ENCODE data around the gene SERPINB10. TPM values are rescaled to one million over a fixed set of nuclear protein-coding genes. Genes with fewer than 3 reads are reported as not detected.

The SERPINB10 gene
- total and polyA plus RNA-seq, 2 of the 8 experiments (the other 6 are each of a cell fraction or from before 2014, with no cell fraction given), result not detected

DNA sequence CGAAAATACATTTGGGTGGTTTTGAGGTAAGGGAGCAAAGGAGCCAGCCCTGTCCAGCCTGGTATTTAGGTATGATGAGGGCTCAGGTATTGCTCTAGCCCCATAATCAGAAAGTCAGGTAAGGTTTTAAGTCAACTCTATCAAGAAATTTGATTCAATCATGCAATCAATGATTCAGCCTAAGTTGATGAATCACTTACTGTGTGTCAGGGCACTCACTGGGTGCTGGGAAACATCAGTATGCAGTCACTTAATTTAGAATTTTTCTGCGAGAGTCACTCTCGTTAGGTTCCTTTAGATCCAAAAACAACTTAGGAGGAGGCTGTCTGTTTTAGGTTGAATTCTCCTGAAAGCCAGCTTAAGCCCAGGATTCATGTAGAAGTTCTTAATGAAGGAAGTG is 37.9 kb upstream of the SERPINB10 start:
- Histone ChIP-seq H4K91ac (replicated peaks; ENCODE audit: insufficient read length, low read length) (no peak overlapping the region), H3K56ac (replicated peaks; ENCODE audit: insufficient read length, low read depth, low read length) (no peak overlapping the region), H3K23me2 (ENCODE audit: low read depth, low read length) (no peaks in the 10 kb centered on the region), H4K5ac (ENCODE audit: insufficient read length, low read depth, low read length) (no peak overlapping the region), H2AFZ (ENCODE audit: low read length) (no peak overlapping the region), H2BK12ac (ENCODE audit: low read depth, low read length) (no peak overlapping the region), H3K4me1 (replicated peaks in 1 of 4; ENCODE audit: control insufficient read depth in 3 of 4, insufficient read depth in 4 of 4, low read length in 3 of 4) (no peaks in the 10 kb centered on the region), H4K20me1 (replicated peaks in 1 of 2; ENCODE audit: control insufficient read depth in 1 of 2, insufficient read depth in 2 of 2, low read length in 2 of 2) (no peaks in the 10 kb centered on the region), H3K9ac (replicated peaks in 1 of 4; ENCODE audit: extremely low read depth in 1 of 4, low read depth in 3 of 4, low read length in 3 of 4) (no peak overlapping the region), H2AK5ac (ENCODE audit: low read depth, low read length) (no peak overlapping the region), H2BK5ac (ENCODE audit: low read depth, low read length) (no peak overlapping the region), H3K14ac (ENCODE audit: insufficient read length) (no peak overlapping the region), H2BK20ac (ENCODE audit: low read length) (no peak overlapping the region), H3K27me3 (replicated peaks in 1 of 4; ENCODE audit: control insufficient read depth in 3 of 4, extremely low read depth in 1 of 4, insufficient read depth in 3 of 4, low read length in 3 of 4) (no peaks in the 10 kb centered on the region), H3K18ac (ENCODE audit: extremely low read depth, low read length) (no peak overlapping the region), H2BK120ac (replicated peaks; ENCODE audit: low read depth, low read length) (no peak overlapping the region), H3K36me3 (ENCODE audit: control insufficient read depth in 2 of 4, insufficient read depth in 4 of 4, low read length in 3 of 4) (no peaks in the 10 kb centered on the region; a peak in 1 of 8 replicates), H3K23ac (ENCODE audit: insufficient read length) (no peak overlapping the region), H3K79me1 (ENCODE audit: low read depth, low read length) (no peaks in the 10 kb centered on the region), H3K4me3 (ENCODE audit: extremely low read depth in 1 of 4, insufficient read depth in 2 of 4, low read depth in 3 of 4, low read length in 4 of 4) (no peak overlapping the region), H2BK15ac (ENCODE audit: low read length) (no peak overlapping the region), H3K9me3 (ENCODE audit: insufficient read depth in 2 of 2, low read depth in 1 of 2, low read length in 1 of 2) (no peaks in the 10 kb centered on the region), H3K27ac (ENCODE audit: low read depth, low read length) (no peak overlapping the region), H3K79me2 (ENCODE audit: control insufficient read depth in 1 of 2, insufficient read depth in 2 of 2, low read length in 2 of 2) (no peaks in the 10 kb centered on the region), H4K8ac (ENCODE audit: extremely low read depth, insufficient read depth, low read length) (no peak overlapping the region), H3K4ac (replicated peaks; ENCODE audit: insufficient read length, low read depth, low read length) (no peak overlapping the region), H3K4me2 (ENCODE audit: insufficient read depth in 1 of 2, low read depth in 2 of 2, low read length in 2 of 2) (no peak overlapping the region)
- CTCF ChIA-PET (ENCODE audit: partially characterized antibody), result interaction anchor here (0.7 to 1.0 kb wide), 3 partner anchors 15 to 26 kb away, joined by 3 to 4 read pairs (median 3); no protein-coding TSS in a partner anchor
- FAIRE-seq, result no peak
- 97% methylated on average over 3 of the region's 3 CpGs; no CpG with 5 or more reads in 1 of the 2 experiments for WGBS, 2 experiments (ENCODE audit: extremely low coverage in 1 of 2, insufficient coverage in 1 of 2, insufficient read length in 1 of 2, insufficient replicate concordance in 2 of 2, low coverage in 1 of 2, low lambda C conversion rate in 2 of 2, missing lambda C conversion rate in 1 of 2)
- POLR2A ChIA-PET (ENCODE audit: partially characterized antibody), result no interaction called here
- DNase-seq (ENCODE audit: low read depth in 1 of 2, low spot score in 2 of 2), result no peak
- no peak for TF ChIP-seq BRCA1 (IDR thresholded peaks at IDR 0.05; ENCODE audit: low read depth, low read length)
- TF ChIP-seq TEAD4 (IDR thresholded peaks at IDR 0.05; ENCODE audit: low read depth, low read length), result no peak
- no peak for TF ChIP-seq EP300 (IDR thresholded peaks at IDR 0.05; ENCODE audit: borderline replicate concordance in 1 of 2, low read depth in 2 of 2, low read length in 2 of 2)
- TF ChIP-seq NRF1 (IDR thresholded peaks at IDR 0.05; ENCODE audit: low read depth, low read length), result no peak
- no peak for TF ChIP-seq SRF (IDR thresholded peaks at IDR 0.05; ENCODE audit: low read depth, low read length)
- TF ChIP-seq, protein P1, sequence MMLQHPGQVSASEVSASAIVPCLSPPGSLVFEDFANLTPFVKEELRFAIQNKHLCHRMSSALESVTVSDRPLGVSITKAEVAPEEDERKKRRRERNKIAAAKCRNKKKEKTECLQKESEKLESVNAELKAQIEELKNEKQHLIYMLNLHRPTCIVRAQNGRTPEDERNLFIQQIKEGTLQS (IDR thresholded peaks at IDR 0.05; ENCODE audit: insufficient read depth, low read depth, low read length), result no peak
- TF ChIP-seq, protein P2, sequence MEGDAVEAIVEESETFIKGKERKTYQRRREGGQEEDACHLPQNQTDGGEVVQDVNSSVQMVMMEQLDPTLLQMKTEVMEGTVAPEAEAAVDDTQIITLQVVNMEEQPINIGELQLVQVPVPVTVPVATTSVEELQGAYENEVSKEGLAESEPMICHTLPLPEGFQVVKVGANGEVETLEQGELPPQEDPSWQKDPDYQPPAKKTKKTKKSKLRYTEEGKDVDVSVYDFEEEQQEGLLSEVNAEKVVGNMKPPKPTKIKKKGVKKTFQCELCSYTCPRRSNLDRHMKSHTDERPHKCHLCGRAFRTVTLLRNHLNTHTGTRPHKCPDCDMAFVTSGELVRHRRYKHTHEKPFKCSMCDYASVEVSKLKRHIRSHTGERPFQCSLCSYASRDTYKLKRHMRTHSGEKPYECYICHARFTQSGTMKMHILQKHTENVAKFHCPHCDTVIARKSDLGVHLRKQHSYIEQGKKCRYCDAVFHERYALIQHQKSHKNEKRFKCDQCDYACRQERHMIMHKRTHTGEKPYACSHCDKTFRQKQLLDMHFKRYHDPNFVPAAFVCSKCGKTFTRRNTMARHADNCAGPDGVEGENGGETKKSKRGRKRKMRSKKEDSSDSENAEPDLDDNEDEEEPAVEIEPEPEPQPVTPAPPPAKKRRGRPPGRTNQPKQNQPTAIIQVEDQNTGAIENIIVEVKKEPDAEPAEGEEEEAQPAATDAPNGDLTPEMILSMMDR (IDR thresholded peaks at IDR 0.05; ENCODE audit: control extremely low read depth in 1 of 3, insufficient read depth in 1 of 3, low read depth in 1 of 3, low read length in 3 of 3), result no peak
- no peak for TF ChIP-seq SAP30 (IDR thresholded peaks at IDR 0.05; ENCODE audit: insufficient read depth, insufficient replicate concordance, low read length)
- no peak for TF ChIP-seq ZNF274 (IDR thresholded peaks at IDR 0.05; ENCODE audit: borderline replicate concordance, extremely low read depth, low read length)
- no peak for TF ChIP-seq TBP (IDR thresholded peaks at IDR 0.05; ENCODE audit: low read depth, low read length)
- no peak for TF ChIP-seq BACH1 (IDR thresholded peaks at IDR 0.05; ENCODE audit: low read length)
- no peak for TF ChIP-seq YY1 (IDR thresholded peaks at IDR 0.05; ENCODE audit: low read depth, low read length)

Measured in H1 (cell line).